GM15510 (cell line): Measurements from ENCODE around the gene MAT2B.

Source experiments
- POLR2A ChIP-seq: IDR thresholded peaks from 3 replicates; pipeline ENCODE4 v1.6.1; 2011; ENCODE audit warnings: borderline replicate concordance; ENCODE audit not compliant: insufficient read length; ENCODE audit errors: extremely low read depth

The MAT2B gene

DNA sequence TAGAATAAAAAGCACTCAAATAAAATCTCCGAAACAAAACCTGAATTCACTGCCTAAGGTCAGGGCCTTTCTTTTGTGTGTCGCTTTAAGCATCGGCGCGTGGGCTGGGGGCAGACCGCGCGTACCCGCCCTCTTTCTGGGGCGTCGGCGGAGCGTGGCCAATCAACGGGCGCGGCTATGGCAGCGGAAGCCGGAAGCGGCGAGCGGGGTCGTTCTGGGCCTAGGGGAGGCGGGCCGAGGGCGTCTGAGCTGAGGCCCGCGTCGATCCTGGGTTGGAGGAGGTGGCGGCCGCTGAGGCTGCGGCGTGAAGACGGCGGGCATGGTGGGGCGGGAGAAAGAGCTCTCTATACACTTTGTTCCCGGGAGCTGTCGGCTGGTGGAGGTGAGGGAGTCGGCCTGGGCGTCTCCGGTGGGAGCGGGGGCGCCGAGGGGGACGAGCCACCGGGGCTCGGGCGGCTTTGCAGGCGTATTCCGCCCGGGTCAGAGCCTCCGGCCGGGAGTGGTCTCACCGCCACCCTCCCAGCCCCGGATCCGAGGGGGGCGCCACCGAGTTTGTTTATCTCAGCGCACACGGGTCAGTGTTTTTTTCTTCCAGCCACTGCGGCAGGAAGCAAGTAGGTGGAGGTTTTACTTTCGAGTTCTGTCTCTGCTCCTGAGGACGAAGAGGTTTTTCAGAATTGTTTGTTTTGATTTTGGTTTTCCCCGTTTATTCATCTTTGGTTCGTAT is at the start of gene MAT2B:
TSS of gene MAT2B (plus strand) at position 252 of the 727 bp plus-strand sequence. CDS start at position 320, 68 bp downstream.
- peak; percentile 88 for TF ChIP-seq POLR2A

DNA sequence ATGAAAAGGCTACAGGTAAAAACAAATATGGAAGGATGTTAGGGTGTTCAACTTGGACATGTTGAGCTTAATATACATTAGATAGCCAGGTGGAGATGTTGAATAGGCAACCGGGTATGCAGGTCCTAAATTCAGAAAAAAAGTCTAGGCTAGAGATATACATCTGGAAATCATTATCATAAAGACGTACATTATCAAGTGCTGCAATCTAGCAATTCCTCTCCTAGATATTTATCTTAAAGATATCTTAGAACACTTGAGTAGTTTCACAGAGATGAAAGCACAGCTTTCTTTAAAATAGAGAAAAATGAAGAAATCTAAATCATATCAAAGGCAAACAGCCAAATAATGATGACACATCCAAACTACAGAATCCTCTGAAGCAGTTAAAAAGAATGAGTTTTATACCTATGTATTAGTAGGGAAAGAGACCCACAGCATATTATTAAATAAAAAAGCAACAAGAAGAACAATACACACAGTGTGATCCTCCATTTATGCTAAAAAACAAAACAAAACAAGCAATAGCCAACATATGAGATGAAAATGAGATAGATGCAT is 49.3 kb upstream of the MAT2B start:
- no peak for TF ChIP-seq POLR2A

DNA sequence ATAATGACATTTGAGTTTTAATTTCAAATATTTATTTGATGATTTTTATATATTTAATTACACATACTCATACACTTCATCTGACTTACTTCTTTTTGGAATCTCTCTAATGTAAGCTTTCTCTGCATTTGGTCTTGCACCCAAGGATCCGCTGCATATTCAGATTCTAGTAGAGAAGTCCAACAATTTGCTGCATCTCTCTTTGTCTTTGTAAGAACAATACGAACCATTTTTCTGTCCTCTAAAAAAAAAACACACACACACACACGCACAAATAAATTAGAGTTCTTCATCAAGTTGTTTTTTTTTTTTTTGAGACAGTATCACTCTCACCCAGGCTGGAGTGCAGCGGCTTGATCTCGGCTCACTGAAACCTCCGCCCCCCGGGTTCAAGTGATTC is 48.6 kb upstream of the MAT2B start:
- no peak for TF ChIP-seq POLR2A

- TF ChIP-seq POLR2A, result no peak
Measured at GRCh38 chr5:163458778-163459385, 46.5 kb upstream of the MAT2B start.

DNA sequence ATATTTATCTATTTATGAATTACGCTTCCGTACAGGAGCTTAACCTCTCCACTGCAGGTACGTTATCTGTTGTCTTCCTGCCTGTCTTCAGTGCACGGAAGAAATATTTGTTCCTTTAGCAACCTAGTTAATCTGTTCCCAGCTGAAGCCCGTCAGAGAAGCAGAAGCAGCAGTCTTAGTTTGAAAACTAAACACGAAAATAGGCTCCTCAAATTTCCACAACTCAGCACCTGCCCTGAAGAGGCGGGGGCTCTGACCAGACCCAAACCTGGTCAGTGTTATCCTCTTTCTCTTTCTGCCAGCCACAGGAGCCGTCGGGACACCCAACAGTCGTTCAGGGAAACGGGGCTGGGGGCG is 46.0 kb upstream of the MAT2B start:
- TF ChIP-seq POLR2A, result no peak

GRCh38 chr5:163459819-163460561 is 45.4 kb upstream of the MAT2B start, which contains the start of gene NUDCD2:
Gene NUDCD2 (minus strand): TSS chr5:163460102. CDS start chr5:163460050, 52 bp downstream.
- TF ChIP-seq POLR2A, result peak; percentile 96

- peak; percentile 67 for TF ChIP-seq POLR2A
Measured at GRCh38 chr5:163460562-163461171, 44.8 kb upstream of the MAT2B start, which contains the start of gene HMMR. Gene HMMR (plus strand): TSS chr5:163460632. CDS start chr5:163460693, 61 bp downstream.

GRCh38 chr5:163463063-163463435 is 42.4 kb upstream of the MAT2B start:
- no peak for TF ChIP-seq POLR2A

- no peak for TF ChIP-seq POLR2A
Measured at GRCh38 chr5:163467682-163468081, 37.7 kb upstream of the MAT2B start.

GRCh38 chr5:163473635-163474243 is 31.7 kb upstream of the MAT2B start:
- TF ChIP-seq POLR2A, result no peak

- no peak for TF ChIP-seq POLR2A
Measured at GRCh38 chr5:163475411-163475810, 30.0 kb upstream of the MAT2B start.

DNA sequence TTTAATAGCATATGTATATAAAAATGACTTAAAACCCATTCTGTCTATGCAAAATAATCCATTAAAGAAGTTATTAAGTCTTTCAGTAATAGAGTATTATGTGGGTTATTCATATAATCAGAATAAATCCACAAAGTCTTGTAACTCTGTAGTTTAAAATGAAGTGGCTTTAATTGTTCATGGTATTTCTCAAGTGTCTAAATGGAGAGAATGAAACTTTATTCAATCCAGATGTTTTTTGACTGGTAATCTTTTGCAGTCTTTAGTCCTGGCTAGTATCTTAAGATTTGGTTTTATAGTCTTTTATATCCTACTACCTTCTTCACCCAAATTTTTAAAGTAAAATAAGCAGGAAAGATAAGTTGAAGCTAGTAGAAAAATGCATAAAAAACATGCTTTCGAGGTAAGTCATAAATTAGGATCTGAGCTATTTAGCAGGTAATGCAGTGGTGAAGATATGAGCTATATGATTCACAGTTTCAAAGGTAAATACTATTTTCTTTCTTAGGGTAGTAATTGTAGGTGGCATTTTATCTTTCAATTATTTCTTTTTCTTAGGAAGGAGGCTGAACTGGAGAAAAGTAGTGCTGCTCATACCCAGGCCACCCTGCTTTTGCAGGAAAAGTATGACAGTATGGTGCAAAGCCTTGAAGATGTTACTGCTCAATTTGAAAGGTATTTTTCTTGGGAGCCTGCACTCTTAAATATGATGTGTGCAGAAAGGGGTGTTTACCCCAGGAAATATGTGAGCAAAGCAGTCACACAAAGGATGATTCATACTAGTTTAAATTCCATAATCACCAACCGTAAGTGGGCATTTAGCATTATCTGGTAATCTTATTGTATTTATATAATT is 27.1 kb upstream of the MAT2B start:
- no peak for TF ChIP-seq POLR2A

DNA sequence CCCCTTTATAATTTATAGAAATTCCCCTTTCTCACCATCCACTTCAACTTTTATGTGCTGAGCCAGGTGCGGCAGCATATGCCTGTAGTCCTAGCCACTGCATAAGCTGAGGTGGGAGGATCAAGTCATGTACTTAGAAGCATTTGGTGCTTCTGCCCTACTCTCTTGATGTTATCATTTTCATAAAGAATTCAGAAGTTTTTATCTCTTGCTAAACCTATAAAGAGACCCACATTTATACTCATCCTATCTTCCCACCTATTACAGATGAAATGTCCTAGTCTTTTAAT is 26.5 kb upstream of the MAT2B start:
- no peak for TF ChIP-seq POLR2A
